Epithelial cell of esophagus (primary cell): ENCODE measurements around the gene PRKG1.

Experiments
- DNase-seq: peaks from one replicate; pipeline ENCODE4 v3.0.0; 2010; ENCODE audit warnings: low read depth
- H3K4me3 ChIP-seq: 2 replicates; pipeline ENCODE4 v1.5.1; 2011; ENCODE audit warnings: mild to moderate bottlenecking, low read length, control low read depth
- CTCF ChIP-seq: IDR thresholded peaks from 2 replicates; pipeline ENCODE4 v1.5.1; 2011; ENCODE audit warnings: low read depth, mild to moderate bottlenecking, low read length, control low read depth, inconsistent platforms; ENCODE audit not compliant: insufficient read depth; ENCODE audit errors: missing control alignments

PRKG1 gene

GRCh38 chr10:51459476-51459875 is 385.2 kb downstream of the PRKG1 start:
- no peak for DNase-seq
- no peak for TF ChIP-seq CTCF
- H3K4me3 ChIP-seq: no peak overlapping the region

DNA sequence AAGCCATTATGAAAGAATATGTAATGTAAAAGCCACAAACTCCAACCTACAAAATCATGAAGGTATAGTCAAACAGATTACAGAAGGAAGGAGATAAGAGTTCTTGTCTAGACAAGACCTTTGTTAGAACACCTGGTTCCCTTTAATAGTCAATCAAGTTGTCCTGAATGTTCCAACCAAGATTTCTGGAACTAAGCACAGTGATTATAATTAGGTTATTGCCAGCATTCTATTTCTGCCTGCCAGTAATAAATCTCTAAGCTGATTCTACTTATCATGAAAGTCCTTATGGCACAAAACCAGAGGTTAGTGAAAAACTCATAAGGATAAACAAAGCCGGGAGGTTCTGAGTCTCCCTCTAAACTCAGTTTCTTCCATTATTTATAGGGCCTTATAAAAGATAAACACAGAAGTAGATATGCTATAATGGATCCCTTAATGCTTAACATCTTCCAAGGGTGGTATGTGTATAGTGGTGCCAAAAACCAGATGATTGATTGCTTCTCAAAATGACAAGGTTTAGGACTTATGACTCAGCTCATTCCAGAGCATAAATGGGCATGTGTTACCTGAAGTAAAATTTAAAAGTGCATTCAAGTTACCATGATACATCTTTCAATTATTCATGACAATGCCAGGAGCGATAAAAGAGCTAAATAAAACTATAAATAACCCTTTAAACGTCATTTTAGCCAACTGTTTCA is 387.9 kb downstream of the PRKG1 start:
- DNase-seq: peak; percentile 7
- no peak for TF ChIP-seq CTCF
- H3K4me3 ChIP-seq: no peak overlapping the region

DNA sequence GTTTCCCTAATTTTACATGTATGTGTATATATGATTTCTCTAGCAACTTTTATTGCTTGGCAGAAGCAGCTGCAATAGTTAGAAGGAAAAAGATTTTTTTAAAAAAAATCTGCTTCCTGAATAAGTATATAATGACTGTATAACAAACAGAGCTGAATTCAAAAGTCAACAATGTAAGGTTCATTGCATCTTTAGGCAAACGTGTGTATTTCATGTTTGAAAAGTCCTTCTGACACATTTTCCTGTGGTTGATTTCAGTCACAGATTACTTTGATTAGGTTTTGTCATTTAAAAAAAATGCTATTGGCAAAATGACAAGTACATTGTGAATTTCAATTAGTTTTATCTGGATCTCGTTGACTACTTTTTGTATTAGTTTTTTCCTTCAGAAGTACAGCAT is 394.1 kb downstream of the PRKG1 start:
- no peak overlapping the region for H3K4me3 ChIP-seq
- no peak for DNase-seq
- TF ChIP-seq CTCF: no peak

GRCh38 chr10:51469686-51470085 is 395.4 kb downstream of the PRKG1 start:
- TF ChIP-seq CTCF: no peak
- H3K4me3 ChIP-seq: no peak overlapping the region
- no peak for DNase-seq

GRCh38 chr10:51471271-51471670 is 397.0 kb downstream of the PRKG1 start:
- DNase-seq: no peak
- H3K4me3 ChIP-seq: no peak overlapping the region
- TF ChIP-seq CTCF: no peak

- DNase-seq: no peak
- H3K4me3 ChIP-seq: no peak overlapping the region
- TF ChIP-seq CTCF: no peak
Observed at GRCh38 chr10:51472154-51472553, 397.9 kb downstream of the PRKG1 start.

DNA sequence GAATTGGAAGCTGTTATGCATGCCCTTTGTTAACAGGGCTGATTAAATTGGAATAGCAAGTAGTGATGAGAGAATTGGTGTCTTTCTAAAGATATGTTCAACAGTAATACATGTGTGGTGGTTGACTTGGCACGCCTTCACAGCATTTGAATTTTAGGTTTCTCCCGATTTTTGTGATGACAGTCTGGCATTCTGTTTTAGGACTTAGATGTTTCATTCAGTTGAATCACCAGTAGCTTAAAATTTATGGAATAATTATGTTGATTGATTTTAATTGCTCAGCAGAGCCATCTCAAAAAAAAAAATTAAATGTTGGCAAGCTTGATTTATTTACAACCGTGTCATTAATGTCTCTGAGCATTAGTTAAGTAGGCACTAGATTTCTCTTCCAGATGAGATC is 405.4 kb downstream of the PRKG1 start:
- DNase-seq: no peak
- TF ChIP-seq CTCF: no peak

More for the DNA sequence above, 405.4 kb downstream of the PRKG1 start:
- no peak overlapping the region for H3K4me3 ChIP-seq
